Endothelial cell of umbilical vein (primary cell): ENCODE measurements around the gene KRT1. TPM values are rescaled to one million over a fixed set of nuclear protein-coding genes. Genes with fewer than 3 reads are reported as not detected.

Experiments
- BruUV-seq: library from RNA; stranded (reverse); fragments of 400-500 nt; replicated peaks from 2 replicates; lab custom pipeline; 2021; lab: Mats Ljungman, UMichigan
- CTCF ChIA-PET: fragments of 300-600, 350-600 bp; sonication (Branson Sonifier 250); formaldehyde crosslinking; loops from one replicate; lab custom pipeline; 2021; ENCODE audit warnings: antibody characterized with exemption, inconsistent platforms; lab: Charles Lee
- POLR2A ChIA-PET: fragments of 300-600, 350-600 bp; sonication (Branson Sonifier 250); formaldehyde crosslinking; loops from one replicate; lab custom pipeline; 2021; ENCODE audit warnings: antibody characterized with exemption, inconsistent platforms; lab: Charles Lee
- DNase-seq: peaks from one replicate; pipeline ENCODE4 v3.0.0-alpha.2; 2011; ENCODE audit warnings: low read depth, low spot score
- FAIRE-seq: peaks from 2 replicates; lab custom pipeline; 2011; peaks lifted over from hg19 to GRCh38; lab: Jason Lieb, UNC
- H2AFZ ChIP-seq: 2 replicates; pipeline ENCODE4 v1.6.0; 2012; ENCODE audit warnings: low read depth, low read length, control low read depth, inconsistent platforms
- H3K27ac ChIP-seq: 2 replicates; pipeline ENCODE4 v1.5.1; 2011; ENCODE audit warnings: low read depth, mild to moderate bottlenecking, control low read depth, low read length, moderate library complexity; ENCODE audit not compliant: insufficient read depth
- H3K27me3 ChIP-seq, 2 experiments: 2 replicates each; pipeline versions ENCODE4 v1.6.0 to v1.6.1; 2011; ENCODE audit warnings: low read length in 2 of 2, mixed read lengths in 1 of 2; ENCODE audit not compliant: control insufficient read depth in 2 of 2, insufficient read depth in 2 of 2
- H3K36me3 ChIP-seq, 2 experiments: 2 replicates in 1 of 2; 3 replicates in 1 of 2; pipeline ENCODE4 v1.5.1; 2011; ENCODE audit warnings: low read length in 2 of 2, mild to moderate bottlenecking in 1 of 2, moderate library complexity in 1 of 2; ENCODE audit not compliant: control insufficient read depth in 2 of 2, insufficient read depth in 2 of 2; ENCODE audit errors: extremely low read depth in 1 of 2
- H3K4me1 ChIP-seq: 3 replicates; pipeline ENCODE4 v1.5.1; 2011; ENCODE audit warnings: mild to moderate bottlenecking, low read length; ENCODE audit not compliant: control insufficient read depth, insufficient read depth; ENCODE audit errors: extremely low read depth
- H3K4me2 ChIP-seq: 2 replicates; pipeline ENCODE4 v1.6.1; 2011; ENCODE audit warnings: low read length, control low read depth, mixed read lengths; ENCODE audit not compliant: insufficient read depth
- H3K4me3 ChIP-seq, 3 experiments: fragments of 200-600 bp in 1 of 3; sonication (generic), shearing (Covaris generic) in 1 of 3; replicated peaks in 1 of 3; 2 replicates each; pipeline ENCODE4 v1.5.1; 2011 to 2016; ENCODE audit warnings: control low read depth in 3 of 3, low read length in 3 of 3, mild to moderate bottlenecking in 2 of 3, inconsistent platforms in 1 of 3, low read depth in 1 of 3, moderate library complexity in 1 of 3; ENCODE audit not compliant: insufficient read depth in 1 of 3
- H3K79me2 ChIP-seq: 2 replicates; pipeline ENCODE4 v1.6.0; 2012; ENCODE audit warnings: low read length, inconsistent platforms; ENCODE audit not compliant: control insufficient read depth, insufficient read depth
- H3K9ac ChIP-seq: replicated peaks from 2 replicates; pipeline ENCODE3; 2011; ENCODE audit warnings: low read length, control low read depth; ENCODE audit not compliant: insufficient read depth; ENCODE audit errors: extremely low read depth
- H3K9me1 ChIP-seq: replicated peaks from 3 replicates; pipeline ENCODE4 v1.6.0; 2011; ENCODE audit warnings: mild to moderate bottlenecking, low read length; ENCODE audit not compliant: control insufficient read depth, insufficient read depth; ENCODE audit errors: extremely low read depth
- H3K9me3 ChIP-seq: replicated peaks from 2 replicates; pipeline ENCODE4 v1.5.1; 2012; ENCODE audit warnings: low read length, inconsistent platforms; ENCODE audit not compliant: control insufficient read depth, insufficient read depth
- H4K20me1 ChIP-seq: replicated peaks from 2 replicates; pipeline ENCODE3; 2011; ENCODE audit warnings: mild to moderate bottlenecking, low read length; ENCODE audit not compliant: control insufficient read depth, insufficient read depth; ENCODE audit errors: extremely low read depth
- EZH2 ChIP-seq: IDR thresholded peaks from 2 replicates; pipeline ENCODE4 v1.6.1; 2012; ENCODE audit warnings: borderline replicate concordance, low read depth, mild to moderate bottlenecking, moderate library complexity, low read length, inconsistent platforms; ENCODE audit not compliant: severe bottlenecking
- FOS ChIP-seq: IDR thresholded peaks from 2 replicates; pipeline ENCODE4 v1.6.1; 2011; ENCODE audit warnings: mild to moderate bottlenecking, low read length, moderate library complexity, borderline replicate concordance; ENCODE audit not compliant: insufficient read depth
- GATA2 ChIP-seq: IDR thresholded peaks from 2 replicates; pipeline ENCODE4 v1.7.0; 2011; ENCODE audit warnings: low read depth, mild to moderate bottlenecking, moderate library complexity, mixed read lengths, low read length; ENCODE audit not compliant: insufficient read length, insufficient read depth
- JUN ChIP-seq: IDR thresholded peaks from 2 replicates; pipeline ENCODE4 v1.6.1; 2011; ENCODE audit warnings: borderline replicate concordance, low read depth; ENCODE audit not compliant: insufficient read length, insufficient read depth
- MYC ChIP-seq: IDR thresholded peaks from one replicate; pipeline ENCODE4 v1.6.1; 2011; ENCODE audit warnings: mild to moderate bottlenecking, low read depth, low read length
- POLR2A ChIP-seq: IDR thresholded peaks from 2 replicates; pipeline ENCODE4 v1.6.1; 2012; ENCODE audit warnings: low read depth, mild to moderate bottlenecking, control low read depth, low read length
- POLR2AphosphoS5 ChIP-seq: IDR thresholded peaks from 2 replicates; pipeline ENCODE4 v1.6.1; 2012; ENCODE audit warnings: low read depth, mild to moderate bottlenecking, control low read depth, low read length, moderate library complexity; ENCODE audit not compliant: insufficient read depth
- dilution Hi-C: fragments of 300-500 bp; cut with MboI; formaldehyde crosslinking; loops from one replicate; pipeline ENCODE4 v1.15.0; 2019; ENCODE audit warnings: low sequenced_read_pairs; ENCODE audit not compliant: extremely low pct_ligation_motif_present
- intact Hi-C: fragments of 100-400 bp; cut with micrococcal nuclease; formaldehyde crosslinking; loops from one replicate; pipeline ENCODE4 v1.10.0; 2022
- polyA plus RNA-seq, 4 experiments: library from polyadenylated mRNA; depleted of rRNA in 3 of 4; stranded (reverse) in 3 of 4; unstranded in 1 of 4; fragments of >200 nt; gene quantifications; 2 replicates each; pipeline versions ENCODE4 v1.2.1 to v1.2.3, GENCODE V29; 2011 to 2012; ENCODE audit warnings: missing spikeins in 1 of 4
- total RNA-seq: library from RNA; stranded (reverse); gene quantifications from 2 replicates; pipeline ENCODE4 v1.2.3, GENCODE V29; 2021
- TF ChIP-seq, protein P1 (sequence below): IDR thresholded peaks from 2 replicates; pipeline ENCODE4 v1.6.1; 2011; ENCODE audit not compliant: insufficient read depth, insufficient read length
- TF ChIP-seq, protein P2 (sequence below), 2 donors: IDR thresholded peaks; 1 replicate in 1 of 2; 2 replicates in 1 of 2; pipeline ENCODE4 v1.5.1; 2011; ENCODE audit warnings: low read length in 2 of 2, mild to moderate bottlenecking in 2 of 2, moderate library complexity in 2 of 2, control low read depth in 1 of 2, inconsistent platforms in 1 of 2, low read depth in 1 of 2; ENCODE audit not compliant: insufficient read depth in 1 of 2; ENCODE audit errors: extremely low read depth in 1 of 2

KRT1 gene
- total and polyA plus RNA-seq, 2 donors (not counting 3 experiments of a cell fraction or from before 2014, with no cell fraction given), result not detected

GRCh38 chr12:52651726-52652261 is 28.4 kb downstream of the KRT1 start, which contains the start of gene KRT2:
TSS of gene KRT2 (minus strand) at chr12:52652211. CDS start at chr12:52652142, 69 bp downstream.
- TF ChIP-seq, protein P1, sequence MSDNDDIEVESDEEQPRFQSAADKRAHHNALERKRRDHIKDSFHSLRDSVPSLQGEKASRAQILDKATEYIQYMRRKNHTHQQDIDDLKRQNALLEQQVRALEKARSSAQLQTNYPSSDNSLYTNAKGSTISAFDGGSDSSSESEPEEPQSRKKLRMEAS, result no peak
- TF ChIP-seq FOS (no peak), MYC (no peak), EZH2 (no peak), POLR2A (no peak), POLR2AphosphoS5 (no peak), JUN (no peak), GATA2 (no peak)
- TF ChIP-seq, protein P2, sequence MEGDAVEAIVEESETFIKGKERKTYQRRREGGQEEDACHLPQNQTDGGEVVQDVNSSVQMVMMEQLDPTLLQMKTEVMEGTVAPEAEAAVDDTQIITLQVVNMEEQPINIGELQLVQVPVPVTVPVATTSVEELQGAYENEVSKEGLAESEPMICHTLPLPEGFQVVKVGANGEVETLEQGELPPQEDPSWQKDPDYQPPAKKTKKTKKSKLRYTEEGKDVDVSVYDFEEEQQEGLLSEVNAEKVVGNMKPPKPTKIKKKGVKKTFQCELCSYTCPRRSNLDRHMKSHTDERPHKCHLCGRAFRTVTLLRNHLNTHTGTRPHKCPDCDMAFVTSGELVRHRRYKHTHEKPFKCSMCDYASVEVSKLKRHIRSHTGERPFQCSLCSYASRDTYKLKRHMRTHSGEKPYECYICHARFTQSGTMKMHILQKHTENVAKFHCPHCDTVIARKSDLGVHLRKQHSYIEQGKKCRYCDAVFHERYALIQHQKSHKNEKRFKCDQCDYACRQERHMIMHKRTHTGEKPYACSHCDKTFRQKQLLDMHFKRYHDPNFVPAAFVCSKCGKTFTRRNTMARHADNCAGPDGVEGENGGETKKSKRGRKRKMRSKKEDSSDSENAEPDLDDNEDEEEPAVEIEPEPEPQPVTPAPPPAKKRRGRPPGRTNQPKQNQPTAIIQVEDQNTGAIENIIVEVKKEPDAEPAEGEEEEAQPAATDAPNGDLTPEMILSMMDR (IDR thresholded peaks at IDR 0.05; ENCODE audit: extremely low read depth in 1 of 2, insufficient read depth in 1 of 2, low read depth in 1 of 2, low read length in 2 of 2), result no peak
- no peak within 1 kb of the TSS for H3K4me2 ChIP-seq
- ChIA-PET CTCF (no interaction called here), POLR2A (no interaction called here)
- no peaks in the 10 kb centered on the region for H3K9me1 ChIP-seq
- H2AFZ ChIP-seq, result no peak within 1 kb of the TSS
- no peaks in the 10 kb centered on the region for H3K4me1 ChIP-seq
- dilution Hi-C loops (no loop called here), intact Hi-C loops (no loop called here)
- H4K20me1 ChIP-seq, result no peaks in the 10 kb centered on the region
- DNase-seq, result no peak
- no peaks in the 10 kb centered on the region for H3K36me3 ChIP-seq
- H3K27ac ChIP-seq, result no peak within 1 kb of the TSS
- H3K9ac ChIP-seq, result no peak within 1 kb of the TSS
- no peaks in the 10 kb centered on the region for H3K9me3 ChIP-seq
- no peak for FAIRE-seq
- H3K79me2 ChIP-seq, result no peaks in the 10 kb centered on the region
- H3K4me3 ChIP-seq, result no peak within 1 kb of the TSS
- BruUV-seq, result no TSS peak
- peaks cover 3 to 8% of the 10 kb centered on the region in 2 experiments for H3K27me3 ChIP-seq
